IPS-15b (cell line): ENCODE measurements around the gene CACNG3.
"Not testable (repeated sequence)": the region's sequence is repeated elsewhere in the genome, so short reads cannot be mapped to it uniquely, and the experiment has no call there.

ENCODE experiments used
- H3K27me3 ChIP-seq: one replicate; pipeline ENCODE4 v1.6.1; 2013; ENCODE audit warnings: low read length; ENCODE audit not compliant: control insufficient read depth, insufficient read depth
- H3K36me3 ChIP-seq: one replicate; pipeline ENCODE4 v1.6.1; 2013; ENCODE audit warnings: low read length; ENCODE audit not compliant: control insufficient read depth, insufficient read depth
- H3K4me1 ChIP-seq: one replicate; pipeline ENCODE4 v1.6.1; 2013; ENCODE audit warnings: mild to moderate bottlenecking, low read length; ENCODE audit not compliant: control insufficient read depth, insufficient read depth
- H3K4me3 ChIP-seq: one replicate; pipeline ENCODE4 v1.5.1; 2013; ENCODE audit warnings: low read depth, low read length
- H3K9ac ChIP-seq: one replicate; pipeline ENCODE4 v1.6.1; 2013; ENCODE audit warnings: low read depth, mild to moderate bottlenecking, low read length
- H3K9me3 ChIP-seq: one replicate; pipeline ENCODE4 v1.6.1; 2013; ENCODE audit warnings: mild to moderate bottlenecking, low read length; ENCODE audit not compliant: control insufficient read depth, insufficient read depth

Gene CACNG3

DNA sequence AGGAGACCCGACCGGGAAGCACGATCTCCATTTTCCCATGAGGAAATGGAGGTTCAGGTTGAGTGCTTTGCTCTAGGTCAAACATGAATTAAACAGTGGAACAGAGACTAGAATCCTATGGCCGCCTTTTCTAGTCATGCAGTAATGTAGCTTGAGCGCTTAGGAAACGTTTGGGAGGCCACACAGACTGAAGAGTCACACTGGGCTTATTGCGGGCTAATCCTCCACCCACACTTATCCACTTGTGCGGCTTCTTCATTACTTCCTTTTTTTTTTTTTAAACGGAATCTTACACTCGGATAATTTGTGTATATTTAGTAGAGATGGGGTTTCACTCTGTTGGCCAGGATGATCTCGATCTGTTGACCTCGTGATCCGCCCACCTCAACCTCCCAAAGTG, 26.0 kb downstream of the CACNG3 start:
- Histone ChIP-seq H3K4me1 (no peaks in the 10 kb centered on the region), H3K9me3 (no peaks in the 10 kb centered on the region), H3K36me3 (no peaks in the 10 kb centered on the region), H3K27me3 (no peaks in the 10 kb centered on the region), H3K4me3 (no peak overlapping the region), H3K9ac (no peak overlapping the region)

DNA sequence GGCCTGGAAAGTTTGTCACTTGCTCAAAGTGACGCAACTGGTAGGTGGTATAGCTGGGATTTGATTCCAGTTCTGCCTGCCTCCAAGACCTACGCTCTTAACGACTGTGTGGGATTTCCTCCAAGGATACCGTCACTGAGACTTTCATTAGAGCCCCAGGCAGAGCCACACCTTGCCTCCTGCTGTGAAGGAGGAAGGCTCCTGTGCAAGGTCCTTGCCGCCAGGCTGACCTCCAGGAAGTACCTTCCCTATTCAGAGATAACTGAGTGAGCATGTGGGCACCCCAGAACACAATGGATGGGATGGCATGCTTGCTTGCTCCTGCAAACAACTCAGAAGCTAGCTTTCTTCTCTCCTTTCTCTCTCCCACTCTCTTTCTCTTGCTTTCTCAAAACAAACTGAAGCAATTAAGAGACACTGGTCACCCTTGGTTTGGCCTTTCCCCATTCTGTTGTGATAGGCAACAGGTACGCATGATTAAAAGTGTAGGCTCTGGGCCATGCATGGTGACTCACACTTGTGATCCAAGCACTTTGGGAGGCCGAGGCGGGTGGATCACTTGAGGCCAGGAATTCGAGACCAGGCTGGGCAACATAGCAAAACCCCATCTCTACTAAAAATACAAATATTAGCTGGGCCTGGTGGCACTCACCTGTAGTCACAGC, 30.7 kb downstream of the CACNG3 start:
- Histone ChIP-seq H3K9ac (no peak overlapping the region), H3K9me3 (no peaks in the 10 kb centered on the region), H3K36me3 (no peaks in the 10 kb centered on the region), H3K4me3 (no peak overlapping the region), H3K27me3 (no peaks in the 10 kb centered on the region), H3K4me1 (no peaks in the 10 kb centered on the region)

GRCh38 chr16:24288516-24288915, 32.4 kb downstream of the CACNG3 start:
- H3K9ac ChIP-seq: no peak overlapping the region
- H3K4me3 ChIP-seq: no peak overlapping the region
- H3K9me3 ChIP-seq: no peaks in the 10 kb centered on the region
- no peaks in the 10 kb centered on the region for H3K36me3 ChIP-seq
- no peaks in the 10 kb centered on the region for H3K27me3 ChIP-seq
- H3K4me1 ChIP-seq: no peaks in the 10 kb centered on the region

GRCh38 chr16:24289166-24289700, 33.1 kb downstream of the CACNG3 start:
- no peaks in the 10 kb centered on the region for H3K36me3 ChIP-seq
- no peaks in the 10 kb centered on the region for H3K4me1 ChIP-seq
- no peaks in the 10 kb centered on the region for H3K9me3 ChIP-seq
- H3K4me3 ChIP-seq: no peak overlapping the region
- no peak overlapping the region for H3K9ac ChIP-seq
- H3K27me3 ChIP-seq: no peaks in the 10 kb centered on the region

GRCh38 chr16:24291932-24292331, 35.8 kb downstream of the CACNG3 start:
- no peaks in the 10 kb centered on the region for H3K9me3 ChIP-seq
- no peaks in the 10 kb centered on the region for H3K4me1 ChIP-seq
- H3K9ac ChIP-seq: no peak overlapping the region
- H3K36me3 ChIP-seq: no peaks in the 10 kb centered on the region
- no peaks in the 10 kb centered on the region for H3K27me3 ChIP-seq
- H3K4me3 ChIP-seq: no peak overlapping the region

- Histone ChIP-seq H3K9me3 (no peaks in the 10 kb centered on the region), H3K27me3 (no peaks in the 10 kb centered on the region), H3K9ac (no peak overlapping the region), H3K36me3 (no peaks in the 10 kb centered on the region), H3K4me1 (no peaks in the 10 kb centered on the region), H3K4me3 (no peak overlapping the region)
Measured at GRCh38 chr16:24294131-24294530, 38.0 kb downstream of the CACNG3 start.

GRCh38 chr16:24297375-24297774, 41.2 kb downstream of the CACNG3 start:
- H3K4me3 ChIP-seq: no peak overlapping the region
- no peak overlapping the region for H3K9ac ChIP-seq
- H3K36me3 ChIP-seq: no peaks in the 10 kb centered on the region
- no peaks in the 10 kb centered on the region for H3K9me3 ChIP-seq
- H3K4me1 ChIP-seq: no peaks in the 10 kb centered on the region
- H3K27me3 ChIP-seq: no peaks in the 10 kb centered on the region

- H3K4me3 ChIP-seq: no peak overlapping the region
- no peaks in the 10 kb centered on the region for H3K36me3 ChIP-seq
- no peaks in the 10 kb centered on the region for H3K27me3 ChIP-seq
- no peak overlapping the region for H3K9ac ChIP-seq
- no peaks in the 10 kb centered on the region for H3K4me1 ChIP-seq
- no peaks in the 10 kb centered on the region for H3K9me3 ChIP-seq
Measured at GRCh38 chr16:24298548-24299167, 42.5 kb downstream of the CACNG3 start.

DNA sequence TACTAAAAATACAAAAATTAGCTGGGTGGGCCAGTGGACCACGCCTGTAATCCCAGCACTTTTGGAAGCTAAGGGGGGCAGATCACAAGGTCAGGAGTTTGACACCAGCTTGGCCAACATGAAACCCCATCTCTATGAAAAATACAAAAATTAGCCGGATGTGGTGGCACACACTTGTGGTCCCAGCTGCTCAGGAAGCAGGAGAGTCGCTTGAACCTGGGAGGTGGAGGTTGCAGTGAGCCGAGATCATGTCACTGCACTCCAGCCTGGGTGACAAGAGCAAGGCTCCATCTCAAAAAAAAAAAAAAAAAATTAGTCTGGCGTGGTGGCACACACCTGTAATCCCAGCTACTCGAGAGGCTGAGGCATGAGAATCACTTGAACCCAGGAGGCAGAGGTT, 44.6 kb downstream of the CACNG3 start:
- H3K9ac ChIP-seq, H3K4me1 ChIP-seq, H3K4me3 ChIP-seq, H3K36me3 ChIP-seq, H3K27me3 ChIP-seq, H3K9me3 ChIP-seq: not testable (repeated sequence)

DNA sequence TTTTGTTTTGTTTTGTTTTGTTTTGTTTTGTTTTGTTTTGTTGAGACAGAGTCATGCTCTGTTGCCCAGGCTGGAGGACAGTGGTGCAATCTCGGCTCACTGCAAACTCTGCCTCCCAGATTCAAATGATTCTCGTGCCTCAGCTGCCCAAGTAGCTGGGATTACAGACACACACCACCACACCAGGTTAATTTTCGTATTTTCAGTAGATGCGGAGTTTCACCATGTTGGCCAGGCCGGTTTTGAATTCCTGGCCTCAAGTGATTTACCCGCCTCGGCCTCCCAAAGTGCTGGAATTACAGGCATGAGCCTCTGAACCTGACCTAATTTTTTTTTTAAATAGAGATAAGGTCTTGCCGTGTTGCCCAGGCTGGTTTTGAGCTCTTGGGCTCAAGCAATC, 46.5 kb downstream of the CACNG3 start:
- Histone ChIP-seq H3K4me1 (no peaks in the 10 kb centered on the region), H3K36me3 (no peaks in the 10 kb centered on the region), H3K9me3 (no peaks in the 10 kb centered on the region), H3K4me3 (no peak overlapping the region), H3K27me3 (no peaks in the 10 kb centered on the region), H3K9ac (no peak overlapping the region)

DNA sequence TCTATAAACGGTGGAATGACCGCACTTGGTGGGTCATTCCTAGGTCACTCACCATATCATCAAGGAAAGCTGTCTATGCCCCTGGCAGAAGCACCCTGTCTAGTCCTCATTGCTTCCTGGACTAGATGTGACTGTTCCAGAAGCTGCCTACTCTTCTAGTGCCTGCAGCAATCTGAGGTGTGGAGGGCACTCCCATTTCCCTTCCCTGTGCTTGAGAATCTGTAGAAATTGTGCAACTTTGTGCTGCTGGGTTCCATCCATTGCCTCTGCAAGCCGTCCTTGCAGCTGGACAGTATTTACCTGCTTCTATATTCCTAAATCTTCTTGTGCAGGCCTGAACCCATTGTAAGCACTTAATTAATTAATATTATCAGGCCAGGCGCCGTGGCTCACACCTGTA, 52.1 kb downstream of the CACNG3 start:
- no peaks in the 10 kb centered on the region for H3K27me3 ChIP-seq

More for the DNA sequence above, 52.1 kb downstream of the CACNG3 start:
- Histone ChIP-seq H3K9me3 (no peaks in the 10 kb centered on the region), H3K9ac (no peak overlapping the region), H3K36me3 (no peaks in the 10 kb centered on the region), H3K4me1 (no peaks in the 10 kb centered on the region), H3K4me3 (no peak overlapping the region)
